ENCODE results near the gene PPP5C. TPM values are rescaled to one million over a fixed set of nuclear protein-coding genes. Genes with fewer than 3 reads are reported as not detected.
"Not testable (repeated sequence)": the region's sequence is repeated elsewhere in the genome, so short reads cannot be mapped to it uniquely, and the experiment has no call there.

PPP5C gene
- total RNA-seq, 4 donors from 2014 or later, result 38.2 to 66.0 (median 51.3) TPM

- H3K4me1 ChIP-seq, result no peaks in the 10 kb centered on the region
- TF ChIP-seq CTCF (IDR thresholded peaks at IDR 0.05) (no peak), POLR2A (IDR thresholded peaks at IDR 0.05) (no peak), EP300 (IDR thresholded peaks at IDR 0.05) (no peak), POLR2AphosphoS5 (IDR thresholded peaks at IDR 0.05) (no peak)
- peaks cover 25% of the 10 kb centered on the region for H3K36me3 ChIP-seq
- H3K27ac ChIP-seq, result no peak overlapping the region
- H3K4me3 ChIP-seq, result no peak overlapping the region
- H3K9me3 ChIP-seq, result no peaks in the 10 kb centered on the region
- H3K27me3 ChIP-seq, result no peaks in the 10 kb centered on the region
- DNase-seq (ENCODE audit: low spot score in 2 of 2), result no peak
- 91% methylated on average over 12 of the region's 12 CpGs for WGBS
Measured at GRCh38 chr19:46321653-46322052, 25.2 kb upstream of the PPP5C start.

GRCh38 chr19:46323227-46323626, 23.7 kb upstream of the PPP5C start:
- not testable (repeated sequence) for H3K4me1 ChIP-seq; H3K4me3 ChIP-seq; DNase-seq (ENCODE audit: low spot score in 2 of 2); H3K27me3 ChIP-seq; H3K27ac ChIP-seq; H3K9me3 ChIP-seq
- 85% methylated on average over 9 of the region's 9 CpGs for WGBS
- H3K36me3 ChIP-seq, result peaks cover 32% of the 10 kb centered on the region

GRCh38 chr19:46324277-46324676, 22.6 kb upstream of the PPP5C start:
- Histone ChIP-seq H3K4me1 (no peaks in the 10 kb centered on the region), H3K36me3 (peaks cover 36% of the 10 kb centered on the region)
- WGBS, result 81% methylated on average over 3 of the region's 3 CpGs

GRCh38 chr19:46326608-46327007, 20.3 kb upstream of the PPP5C start:
- no peak overlapping the region for H3K27ac ChIP-seq
- no peak for TF ChIP-seq CTCF (IDR thresholded peaks at IDR 0.05)
- TF ChIP-seq POLR2AphosphoS5 (IDR thresholded peaks at IDR 0.05), result no peak
- TF ChIP-seq EP300 (IDR thresholded peaks at IDR 0.05), result no peak
- TF ChIP-seq POLR2A (IDR thresholded peaks at IDR 0.05), result no peak
- H3K27me3 ChIP-seq, result no peaks in the 10 kb centered on the region
- H3K9me3 ChIP-seq, result no peaks in the 10 kb centered on the region
- DNase-seq (ENCODE audit: low spot score in 2 of 2), result no peak
- 94% methylated on average over 4 of the region's 4 CpGs for WGBS
- no peak overlapping the region for H3K4me3 ChIP-seq
- peaks cover 32% of the 10 kb centered on the region for H3K36me3 ChIP-seq
- H3K4me1 ChIP-seq, result no peaks in the 10 kb centered on the region

More at GRCh38 chr19:46324277-46324676, 22.6 kb upstream of the PPP5C start:
- no peak for DNase-seq (ENCODE audit: low spot score in 2 of 2)
- H3K9me3 ChIP-seq, result no peaks in the 10 kb centered on the region
- no peaks in the 10 kb centered on the region for H3K27me3 ChIP-seq
- H3K4me3 ChIP-seq, result no peak overlapping the region
- TF ChIP-seq POLR2AphosphoS5 (IDR thresholded peaks at IDR 0.05) (no peak), CTCF (IDR thresholded peaks at IDR 0.05) (no peak), EP300 (IDR thresholded peaks at IDR 0.05) (no peak), POLR2A (IDR thresholded peaks at IDR 0.05) (no peak)
- H3K27ac ChIP-seq, result no peak overlapping the region

- DNase-seq (ENCODE audit: low spot score in 2 of 2), result no peak
- H3K4me3 ChIP-seq, result no peak overlapping the region
- 98% methylated on average over 2 of the region's 2 CpGs for WGBS
- no peak for TF ChIP-seq POLR2A (IDR thresholded peaks at IDR 0.05)
- TF ChIP-seq EP300 (IDR thresholded peaks at IDR 0.05), result no peak
- no peak for TF ChIP-seq POLR2AphosphoS5 (IDR thresholded peaks at IDR 0.05)
- no peak for TF ChIP-seq CTCF (IDR thresholded peaks at IDR 0.05)
- peaks cover 23% of the 10 kb centered on the region for H3K36me3 ChIP-seq
- H3K27ac ChIP-seq, result no peak overlapping the region
- no peaks in the 10 kb centered on the region for H3K4me1 ChIP-seq
- no peaks in the 10 kb centered on the region for H3K27me3 ChIP-seq
- no peaks in the 10 kb centered on the region for H3K9me3 ChIP-seq
Measured at GRCh38 chr19:46328079-46328478, 18.8 kb upstream of the PPP5C start.

- TF ChIP-seq POLR2A (IDR thresholded peaks at IDR 0.05), result no peak
- no peak for TF ChIP-seq EP300 (IDR thresholded peaks at IDR 0.05)
- no peak for TF ChIP-seq CTCF (IDR thresholded peaks at IDR 0.05)
- TF ChIP-seq POLR2AphosphoS5 (IDR thresholded peaks at IDR 0.05), result no peak
- WGBS, result 95% methylated on average over 2 of the region's 2 CpGs
Measured at GRCh38 chr19:46330319-46330918, 16.5 kb upstream of the PPP5C start.

More at GRCh38 chr19:46330319-46330918, 16.5 kb upstream of the PPP5C start:
- H3K27ac ChIP-seq, result no peak overlapping the region
- H3K36me3 ChIP-seq, result peaks cover 21% of the 10 kb centered on the region
- H3K9me3 ChIP-seq, result no peaks in the 10 kb centered on the region
- H3K4me3 ChIP-seq, result no peak overlapping the region
- H3K27me3 ChIP-seq, result no peaks in the 10 kb centered on the region
- H3K4me1 ChIP-seq, result no peaks in the 10 kb centered on the region
- DNase-seq (ENCODE audit: low spot score in 2 of 2), result no peak
